ENCODE results near the gene KIF16B. TPM values are rescaled to one million over a fixed set of nuclear protein-coding genes. Genes with fewer than 3 reads are reported as not detected.

KIF16B gene
- polyA plus RNA-seq, 3 donors: 21.0 to 23.7 (median 21.4) TPM

DNA sequence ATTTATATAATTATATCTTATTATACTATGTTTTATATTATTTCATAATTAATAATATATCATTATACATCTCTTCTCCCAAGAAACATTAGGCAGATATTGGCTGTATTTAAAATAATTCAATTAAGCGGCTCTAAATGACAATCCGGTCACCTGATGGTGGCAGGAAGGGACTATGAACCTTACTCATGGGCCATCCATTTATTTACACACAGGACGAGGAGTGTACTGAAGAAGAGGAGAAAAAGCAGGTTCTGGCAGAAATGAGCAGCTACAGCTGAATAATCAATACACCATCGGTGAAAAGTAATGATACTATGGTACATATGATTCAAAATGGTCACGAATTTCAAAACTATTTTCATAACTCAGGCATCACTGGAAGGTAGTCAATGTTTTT, 277.7 kb downstream of the KIF16B start:
- no peak for DNase-seq

- DNase-seq: no peak
These were observed 279.7 kb downstream of the KIF16B start for GRCh38 chr20:16293590-16293989.

GRCh38 chr20:16292226-16292880, 280.9 kb downstream of the KIF16B start:
- DNase-seq: no peak

DNA sequence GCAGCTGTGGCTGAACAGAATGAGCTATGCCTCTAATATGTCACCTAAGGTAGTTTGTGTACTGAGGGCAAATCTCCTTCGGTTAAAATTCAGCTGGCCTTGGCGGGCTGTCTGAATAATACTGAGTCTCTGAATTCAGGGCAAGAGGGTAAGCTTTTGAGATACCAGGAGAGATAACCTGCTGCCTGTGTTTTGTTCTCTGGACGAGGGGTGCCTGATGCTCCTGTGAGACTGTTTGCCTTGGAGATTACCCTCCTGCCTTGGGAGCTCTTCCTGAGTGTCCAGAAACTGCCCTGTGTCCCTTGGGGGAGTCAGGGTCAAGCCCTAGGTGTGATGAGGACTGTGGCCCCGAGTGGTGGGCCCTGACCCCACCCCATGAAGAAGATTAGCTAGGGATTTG, 282.9 kb downstream of the KIF16B start:
- no peak for DNase-seq

GRCh38 chr20:16287776-16288175, 285.5 kb downstream of the KIF16B start:
- DNase-seq: no peak

GRCh38 chr20:16286601-16287000, 286.6 kb downstream of the KIF16B start:
- DNase-seq: no peak

DNA sequence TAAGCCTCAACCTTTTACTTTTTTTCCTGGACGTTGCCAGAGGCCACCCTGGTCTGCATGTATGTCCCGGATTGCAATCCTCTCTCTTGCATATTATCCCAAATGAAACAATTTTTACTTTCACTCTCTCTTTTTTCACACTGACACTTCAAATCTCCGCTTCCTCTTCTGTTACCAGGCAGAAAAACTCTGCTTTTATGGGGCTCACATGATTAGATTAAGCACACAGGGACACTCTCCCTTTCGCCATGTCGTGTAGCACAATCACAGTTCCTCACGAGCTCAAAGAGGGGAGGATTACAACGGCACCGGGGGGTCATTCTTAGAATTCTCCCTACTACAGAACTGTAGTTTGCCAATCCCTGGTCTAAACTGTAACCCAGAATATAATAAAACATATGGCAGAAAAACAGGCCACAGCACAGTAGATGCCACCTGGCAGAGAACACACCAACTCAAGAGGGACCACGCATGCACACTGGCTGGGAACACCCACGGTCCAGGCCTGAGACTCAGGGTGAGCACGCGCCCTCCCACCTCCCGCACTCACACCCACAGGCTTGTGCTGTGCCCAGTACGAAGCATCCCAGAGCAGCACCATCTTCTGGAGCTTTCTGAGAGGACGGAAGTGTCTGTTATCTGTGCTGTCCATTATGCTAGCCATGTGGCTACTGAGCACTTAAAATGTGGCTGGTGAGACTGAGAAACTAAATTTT, 288.7 kb downstream of the KIF16B start:
- no peak for DNase-seq

DNA sequence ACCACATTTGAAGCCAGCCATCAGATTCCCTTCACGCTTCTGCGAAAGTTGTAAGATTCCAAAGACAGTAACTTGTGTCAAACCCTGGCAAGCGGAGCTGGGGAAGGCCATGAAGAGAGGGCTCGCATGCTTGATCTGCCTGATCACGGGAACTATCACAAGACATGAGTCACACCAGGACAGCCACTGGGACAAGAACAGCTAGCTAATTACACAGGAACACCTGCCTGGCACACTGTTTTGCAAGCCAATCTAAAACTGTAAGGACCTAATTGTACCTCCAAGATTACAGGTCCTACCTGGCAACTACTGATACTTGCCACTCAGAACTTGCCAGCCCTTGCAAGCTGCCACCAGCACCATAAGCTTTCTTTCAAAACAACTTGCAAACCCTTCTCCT, 289.3 kb downstream of the KIF16B start:
- no peak for DNase-seq

DNA sequence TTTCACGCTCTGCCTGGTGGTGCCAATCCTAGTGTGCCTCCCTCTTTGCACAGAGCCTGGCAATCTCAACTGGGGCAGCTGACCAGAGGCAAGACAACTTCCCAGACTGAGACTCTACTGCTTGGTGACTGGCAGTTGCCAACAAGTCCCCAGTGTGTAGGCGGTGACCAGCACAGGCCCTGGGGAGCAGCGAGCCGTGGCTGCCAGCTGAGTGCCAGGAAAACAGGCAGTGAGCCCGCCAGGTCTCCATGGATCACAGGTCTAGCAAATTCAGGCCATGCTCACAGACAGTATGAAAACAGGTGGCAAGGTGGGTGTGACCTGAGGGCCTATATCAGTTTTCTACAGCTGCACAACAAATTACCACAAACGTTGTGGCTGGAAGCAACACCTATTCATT, 289.9 kb downstream of the KIF16B start:
- DNase-seq: no peak

DNA sequence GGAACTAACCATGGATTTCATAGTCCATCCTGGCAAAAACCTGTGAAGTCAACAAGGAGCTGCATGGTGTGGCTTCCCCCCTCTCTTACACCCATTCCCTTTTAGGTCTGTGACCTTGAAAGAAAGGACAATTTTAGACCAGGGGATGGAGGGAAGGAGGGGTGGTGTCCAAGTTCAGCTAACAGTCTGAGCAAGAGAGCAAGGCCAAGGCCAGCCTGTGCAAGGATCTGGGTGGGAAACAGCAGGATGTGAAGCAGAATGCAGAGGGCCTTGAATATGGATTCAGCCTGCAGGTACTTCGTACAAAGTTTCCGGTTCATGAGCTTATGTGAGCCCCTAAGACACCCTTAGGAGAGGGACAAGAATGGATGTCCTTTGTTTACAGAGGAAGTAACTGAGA, 293.0 kb downstream of the KIF16B start:
- DNase-seq: no peak

GRCh38 chr20:16279320-16279719, 293.9 kb downstream of the KIF16B start:
- DNase-seq: no peak

DNA sequence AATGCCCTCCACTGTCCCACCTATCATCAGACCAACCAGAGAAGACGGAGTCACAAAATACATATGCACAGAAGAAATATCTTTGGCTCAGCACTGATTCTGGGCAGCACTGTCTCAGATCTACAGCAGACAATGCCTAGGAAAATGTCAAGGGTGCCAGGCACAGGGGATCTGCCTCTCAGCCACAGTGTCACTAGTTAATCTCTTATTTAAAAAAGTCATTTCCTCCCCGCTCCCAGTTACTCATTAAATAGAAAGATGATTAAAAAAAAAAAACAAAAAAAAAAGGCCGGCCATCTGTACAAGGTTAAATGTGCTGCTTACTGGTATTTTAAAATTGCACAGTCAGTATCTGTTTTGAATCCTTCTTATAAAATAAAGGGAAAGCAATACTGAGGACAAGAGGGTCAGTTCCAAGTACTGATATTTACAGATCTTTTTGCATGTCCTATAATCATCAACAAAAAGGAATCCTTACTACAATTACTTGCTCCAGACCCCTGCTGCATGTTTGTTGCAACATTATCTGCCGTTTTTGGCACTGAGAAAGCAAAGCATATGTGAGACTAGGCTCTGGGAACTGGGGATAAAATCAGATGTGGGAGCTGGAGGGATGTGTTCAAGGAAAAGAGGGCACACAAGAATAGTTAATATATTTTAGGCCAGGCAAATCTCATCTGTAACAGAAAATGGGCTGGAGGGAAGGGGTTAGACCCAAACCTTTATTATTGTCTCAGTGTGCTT, 299.3 kb downstream of the KIF16B start:
- DNase-seq: no peak

DNA sequence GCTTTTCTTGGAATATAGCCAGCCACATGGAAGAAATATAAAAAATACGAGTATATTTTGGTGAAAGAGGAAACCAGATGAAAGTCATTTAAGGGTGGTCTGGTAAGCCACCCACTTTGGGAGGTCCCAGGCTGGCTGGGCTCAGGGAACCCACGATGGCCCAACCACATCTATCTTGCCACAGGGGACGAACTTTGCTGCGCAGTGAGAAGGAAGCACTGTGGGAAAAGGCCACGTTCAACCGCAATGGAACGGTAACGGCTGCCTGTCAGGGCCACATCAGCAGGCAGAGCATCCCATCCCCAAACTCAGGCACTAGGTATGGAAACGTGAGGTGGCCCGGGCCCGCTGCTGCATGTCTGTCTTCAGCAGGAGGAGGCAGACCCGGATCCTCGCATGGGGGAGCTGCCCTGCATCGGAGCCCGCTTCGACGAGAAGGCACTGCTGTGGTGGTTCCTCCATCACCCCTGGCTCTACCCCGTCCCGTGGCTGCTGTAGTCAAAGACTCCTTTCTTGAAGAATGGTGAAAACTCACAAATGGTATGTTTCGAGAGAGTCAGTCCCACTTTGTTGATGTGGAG, 300.4 kb downstream of the KIF16B start:
- DNase-seq: no peak

DNA sequence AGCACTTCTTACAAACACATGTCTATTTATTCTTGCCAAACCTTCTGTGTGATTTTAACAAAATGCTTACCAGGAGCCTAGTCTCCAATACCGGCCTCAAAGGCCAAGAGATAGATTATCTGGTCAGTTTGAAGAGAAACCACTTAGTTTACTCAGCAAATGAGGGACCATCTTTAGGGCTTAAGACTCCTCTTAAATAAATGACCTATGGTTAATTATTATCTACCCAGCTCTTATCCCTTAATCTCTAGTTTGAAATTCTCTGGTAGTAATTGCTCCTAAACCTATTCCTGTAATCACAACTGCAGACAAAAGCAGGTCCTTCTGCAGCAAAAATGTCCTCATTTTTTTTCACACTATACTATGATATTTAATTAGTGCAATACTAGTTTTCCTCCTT, 301.8 kb downstream of the KIF16B start:
- no peak for DNase-seq

- DNase-seq: no peak
These were observed 302.3 kb downstream of the KIF16B start for GRCh38 chr20:16270989-16271388.

GRCh38 chr20:16270314-16270931, 302.8 kb downstream of the KIF16B start:
- DNase-seq: no peak

GRCh38 chr20:16267526-16267925, 305.7 kb downstream of the KIF16B start:
- DNase-seq: no peak

- DNase-seq: no peak
These were observed 307.9 kb downstream of the KIF16B start for GRCh38 chr20:16265334-16265733.

DNA sequence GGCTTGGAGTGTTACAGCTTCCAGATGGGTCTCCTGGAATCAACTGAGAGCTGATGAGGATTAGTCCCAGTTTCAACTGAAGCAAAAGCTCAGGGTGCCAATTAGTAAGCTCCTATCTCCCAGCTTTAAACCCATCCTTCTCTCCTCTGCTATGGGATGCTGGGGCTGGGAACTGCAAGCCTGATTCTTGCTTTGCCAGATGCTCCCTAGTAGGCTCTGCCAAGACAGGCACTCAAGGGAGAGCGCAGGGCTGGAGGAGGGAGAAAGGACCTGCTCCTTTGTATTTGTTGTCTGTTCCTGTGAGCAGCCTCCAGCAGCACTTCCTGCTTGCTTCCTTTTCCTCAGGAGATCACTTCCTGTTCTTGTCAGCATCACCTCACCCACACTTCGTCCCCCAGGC, 309.7 kb downstream of the KIF16B start:
- no peak for DNase-seq

DNA sequence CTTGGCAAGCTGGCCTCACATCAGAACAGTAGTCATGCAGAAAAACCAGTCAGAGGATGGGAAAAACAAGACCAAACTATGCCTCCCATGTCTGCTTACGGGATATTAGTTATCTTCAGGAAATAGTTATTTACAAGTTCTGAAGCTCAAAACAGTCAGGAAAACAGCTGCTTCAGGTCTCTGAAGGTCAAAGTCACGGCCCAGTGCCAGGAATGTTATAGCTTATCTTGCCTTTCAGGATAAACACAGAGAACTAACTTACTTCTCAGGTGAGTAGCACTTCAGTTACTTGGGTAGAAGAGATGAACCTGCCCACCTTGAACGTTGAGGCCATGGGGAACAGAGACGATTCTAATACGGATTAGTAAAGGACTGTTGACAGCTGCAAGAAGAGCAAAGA, 310.7 kb downstream of the KIF16B start:
- DNase-seq: no peak

GRCh38 chr20:16261733-16262273, 311.4 kb downstream of the KIF16B start:
- no peak for DNase-seq

DNA sequence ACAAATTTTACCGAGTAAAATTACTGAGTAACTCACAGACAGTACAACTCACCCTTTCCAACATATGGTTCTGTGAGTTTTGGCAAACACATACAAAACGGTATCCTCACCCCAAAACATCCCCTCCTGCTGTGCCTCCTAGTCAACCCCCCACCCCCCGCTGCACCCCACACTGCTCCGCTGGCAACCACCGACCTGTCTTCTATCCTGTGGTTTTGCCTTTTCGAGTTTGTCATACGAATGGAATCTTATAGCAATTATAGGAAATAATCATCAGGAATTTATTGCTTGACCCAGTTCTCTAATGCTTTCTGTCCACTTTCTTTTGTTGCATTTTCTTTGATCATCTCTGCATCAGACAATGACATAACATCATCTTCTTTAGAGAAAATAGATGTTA, 312.3 kb downstream of the KIF16B start:
- DNase-seq: no peak

Data from renal pelvis (tissue), 4 donors.